Panc1 (cell line): ENCODE data around the gene CCDC137.

Source experiments
- POLR2AphosphoS5 ChIP-seq: IDR thresholded peaks from 2 replicates; pipeline ENCODE4 v1.6.1; 2012; ENCODE audit warnings: mild to moderate bottlenecking, low read depth, low read length, moderate library complexity
- SIN3A ChIP-seq: IDR thresholded peaks from 2 replicates; pipeline ENCODE4 v1.6.1; 2012; ENCODE audit warnings: low read depth, mild to moderate bottlenecking, low read length, moderate library complexity, borderline replicate concordance; ENCODE audit not compliant: insufficient read depth

DNA sequence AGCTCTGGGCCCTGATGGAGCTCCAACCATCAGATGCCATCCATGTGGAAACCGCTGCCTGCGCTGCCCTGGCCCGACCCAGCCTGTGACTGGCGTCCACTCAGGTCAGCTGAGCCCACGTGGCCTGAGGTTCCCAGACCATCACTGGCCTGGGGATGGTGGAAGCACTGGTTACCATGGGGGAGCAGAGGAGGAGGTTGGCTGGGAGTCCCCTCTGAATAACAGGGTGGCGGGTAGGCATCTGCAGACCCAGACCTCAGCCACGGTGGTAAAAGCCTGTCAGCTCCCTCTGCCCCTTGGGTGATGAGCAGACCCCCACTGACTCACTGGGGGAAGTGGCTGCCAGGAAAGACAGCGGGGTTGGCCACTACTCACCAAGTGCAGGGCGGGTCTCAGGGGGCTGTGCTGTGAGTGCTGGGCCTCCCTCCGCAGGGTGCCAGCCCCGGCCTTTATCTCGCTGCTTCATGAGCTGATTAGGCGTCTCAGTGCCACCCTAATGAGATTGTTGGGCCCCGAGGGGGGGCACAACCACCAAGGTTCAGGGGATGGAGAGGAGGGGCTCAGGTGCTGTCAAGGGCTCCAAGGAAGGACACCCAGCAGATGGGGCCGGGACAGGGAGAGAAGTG lies 10.3 kb upstream of the CCDC137 start, which contains the start of gene PDE6G:
- TF ChIP-seq SIN3A = no peak
- no peak for TF ChIP-seq POLR2AphosphoS5
